ENCODE data around the gene DCDC2C. TPM values are rescaled to one million over a fixed set of nuclear protein-coding genes. Genes with fewer than 3 reads are reported as not detected.

The DCDC2C gene
- total RNA-seq, 2 donors from 2014 or later, result 5.9 TPM; not detected in 1

GRCh38 chr2:3674066-3674845 lies 29.1 kb upstream of the DCDC2C start:
- intact Hi-C loops (cut with DNase I), result no loop called here
- Histone ChIP-seq H3K27ac (no peak overlapping the region), H3K36me3 (no peaks in the 10 kb centered on the region), H3K27me3 (replicated peaks; ENCODE audit: insufficient read depth) (no peaks in the 10 kb centered on the region), H3K4me1 (replicated peaks) (no peaks in the 10 kb centered on the region), H3K9me3 (no peaks in the 10 kb centered on the region), H3K4me3 (no peak overlapping the region)
- no peak for DNase-seq (ENCODE audit: low spot score)
- WGBS, result 76% methylated on average over 9 of the region's 9 CpGs
- TF ChIP-seq POLR2AphosphoS5 (IDR thresholded peaks at IDR 0.05) (no peak), POLR2A (IDR thresholded peaks at IDR 0.05) (no peak)
- TF ChIP-seq, protein P1, sequence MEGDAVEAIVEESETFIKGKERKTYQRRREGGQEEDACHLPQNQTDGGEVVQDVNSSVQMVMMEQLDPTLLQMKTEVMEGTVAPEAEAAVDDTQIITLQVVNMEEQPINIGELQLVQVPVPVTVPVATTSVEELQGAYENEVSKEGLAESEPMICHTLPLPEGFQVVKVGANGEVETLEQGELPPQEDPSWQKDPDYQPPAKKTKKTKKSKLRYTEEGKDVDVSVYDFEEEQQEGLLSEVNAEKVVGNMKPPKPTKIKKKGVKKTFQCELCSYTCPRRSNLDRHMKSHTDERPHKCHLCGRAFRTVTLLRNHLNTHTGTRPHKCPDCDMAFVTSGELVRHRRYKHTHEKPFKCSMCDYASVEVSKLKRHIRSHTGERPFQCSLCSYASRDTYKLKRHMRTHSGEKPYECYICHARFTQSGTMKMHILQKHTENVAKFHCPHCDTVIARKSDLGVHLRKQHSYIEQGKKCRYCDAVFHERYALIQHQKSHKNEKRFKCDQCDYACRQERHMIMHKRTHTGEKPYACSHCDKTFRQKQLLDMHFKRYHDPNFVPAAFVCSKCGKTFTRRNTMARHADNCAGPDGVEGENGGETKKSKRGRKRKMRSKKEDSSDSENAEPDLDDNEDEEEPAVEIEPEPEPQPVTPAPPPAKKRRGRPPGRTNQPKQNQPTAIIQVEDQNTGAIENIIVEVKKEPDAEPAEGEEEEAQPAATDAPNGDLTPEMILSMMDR (IDR thresholded peaks at IDR 0.05), result no peak

GRCh38 chr2:3675687-3676086 lies 27.7 kb upstream of the DCDC2C start:
- TF ChIP-seq POLR2A (IDR thresholded peaks at IDR 0.05), result no peak
- TF ChIP-seq POLR2AphosphoS5 (IDR thresholded peaks at IDR 0.05), result no peak
- TF ChIP-seq, protein P1 (IDR thresholded peaks at IDR 0.05), result no peak
- Histone ChIP-seq H3K36me3 (no peaks in the 10 kb centered on the region), H3K4me3 (no peak overlapping the region), H3K4me1 (replicated peaks) (no peaks in the 10 kb centered on the region), H3K27me3 (replicated peaks; ENCODE audit: insufficient read depth) (no peaks in the 10 kb centered on the region), H3K9me3 (no peaks in the 10 kb centered on the region), H3K27ac (no peak overlapping the region)
- 96% methylated on average over 4 of the region's 4 CpGs for WGBS
- DNase-seq (ENCODE audit: low spot score), result no peak
- intact Hi-C loops (cut with DNase I), result no loop called here

- 91% methylated on average over 9 of the region's 9 CpGs for WGBS
- intact Hi-C loops (cut with DNase I), result no loop called here
- TF ChIP-seq POLR2AphosphoS5 (IDR thresholded peaks at IDR 0.05), result no peak
- DNase-seq (ENCODE audit: low spot score), result no peak
- Histone ChIP-seq H3K36me3 (no peaks in the 10 kb centered on the region), H3K4me1 (replicated peaks) (no peaks in the 10 kb centered on the region), H3K4me3 (no peak overlapping the region), H3K27ac (no peak overlapping the region), H3K9me3 (no peaks in the 10 kb centered on the region), H3K27me3 (replicated peaks; ENCODE audit: insufficient read depth) (no peaks in the 10 kb centered on the region)
Measured at GRCh38 chr2:3677436-3677835, 25.9 kb upstream of the DCDC2C start.

- intact Hi-C loops (cut with DNase I), result no loop called here
- H3K4me1 ChIP-seq (replicated peaks), result no peaks in the 10 kb centered on the region
- TF ChIP-seq POLR2AphosphoS5 (IDR thresholded peaks at IDR 0.05), result no peak
- TF ChIP-seq, protein P1 (IDR thresholded peaks at IDR 0.05), result no peak
- no peak for TF ChIP-seq POLR2A (IDR thresholded peaks at IDR 0.05)
- H3K4me3 ChIP-seq, result no peak overlapping the region
- WGBS, result 70% methylated on average over 9 of the region's 9 CpGs
- H3K36me3 ChIP-seq, result no peaks in the 10 kb centered on the region
- H3K27ac ChIP-seq, result no peak overlapping the region
- no peaks in the 10 kb centered on the region for H3K9me3 ChIP-seq
- no peak for DNase-seq (ENCODE audit: low spot score)
- no peaks in the 10 kb centered on the region for H3K27me3 ChIP-seq (replicated peaks; ENCODE audit: insufficient read depth)
Measured at GRCh38 chr2:3678212-3678611, 25.2 kb upstream of the DCDC2C start.

- no peak overlapping the region for H3K4me3 ChIP-seq
- H3K9me3 ChIP-seq, result no peaks in the 10 kb centered on the region
- H3K27me3 ChIP-seq (replicated peaks; ENCODE audit: insufficient read depth), result no peaks in the 10 kb centered on the region
- no peak overlapping the region for H3K27ac ChIP-seq
- no peak for DNase-seq (ENCODE audit: low spot score)
- no peaks in the 10 kb centered on the region for H3K4me1 ChIP-seq (replicated peaks)
- H3K36me3 ChIP-seq, result no peaks in the 10 kb centered on the region
- WGBS, result 88% methylated on average over 2 of the region's 2 CpGs
- TF ChIP-seq POLR2AphosphoS5 (IDR thresholded peaks at IDR 0.05), result no peak
- intact Hi-C loops (cut with DNase I), result no loop called here
Measured at GRCh38 chr2:3679180-3679579, 24.2 kb upstream of the DCDC2C start.

Data from prostate gland (tissue), 2 donors.